Activated naive CD4-positive, alpha-beta T cell treated with anti-CD3 and anti-CD28 coated beads, Interleukin-2, amount 50 U/mL, for 72 hours (primary cell): Measurements from ENCODE around the gene ZNF837. TPM values are rescaled to one million over a fixed set of nuclear protein-coding genes. Genes with fewer than 3 reads are reported as not detected.

Experiments
- ATAC-seq, 2 donors: fragments of 150-1000 bp; cut with Tn5 transposase; 2 replicates each; pipeline ENCODE4 v1.10.0; 2021; ENCODE audit warnings: mild to moderate bottlenecking in 2 of 2, moderate library complexity in 2 of 2
- DNase-seq, 2 donors: peaks; one replicate each; pipeline ENCODE4 v3.0.0; 2021 to 2022; ENCODE audit warnings: low spot score in 2 of 2
- H3K27ac Mint-ChIP-seq, 2 donors: one replicate each; pipeline ENCODE4 v1.8.0; 2022; ENCODE audit warnings: mild to moderate bottlenecking in 2 of 2, mixed read lengths in 2 of 2
- H3K36me3 Mint-ChIP-seq, 2 donors: one replicate each; pipeline ENCODE4 v1.8.0; 2022; ENCODE audit warnings: mixed read lengths in 2 of 2
- H3K9me3 Mint-ChIP-seq, 2 donors: one replicate each; pipeline ENCODE4 v1.8.0; 2022; ENCODE audit warnings: mixed read lengths in 2 of 2
- total RNA-seq, 2 donors: library from RNA; stranded (reverse); gene quantifications; one replicate each; pipeline ENCODE4 v1.2.3, GENCODE V29; 2022

Gene ZNF837
- total RNA-seq, 2 donors from 2014 or later = 0.48 to 2.1 TPM

DNA sequence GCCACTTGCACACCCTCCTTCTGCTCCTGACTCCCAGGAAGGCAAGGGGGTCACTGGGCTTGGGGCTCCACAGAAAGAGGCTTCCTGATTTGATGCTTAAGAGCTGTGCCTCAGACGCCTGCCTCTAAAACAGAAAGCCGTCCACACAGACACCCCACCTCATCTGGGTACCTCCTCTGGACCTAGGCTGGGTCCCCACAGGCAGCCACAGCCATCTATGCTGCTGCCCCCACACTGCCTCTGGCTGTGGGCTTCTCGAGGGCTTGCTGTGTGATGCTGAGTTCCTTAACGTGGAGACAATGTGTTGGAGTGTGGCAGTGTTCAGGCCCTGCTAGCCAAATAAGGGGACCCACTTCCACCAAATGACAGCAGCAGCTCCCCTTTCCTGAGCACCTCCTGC is 62.5 kb downstream of the ZNF837 start:
- Mint-ChIP-seq H3K27ac (no peak overlapping the region), H3K9me3 (peaks cover 0 to 5% of the 10 kb centered on the region in 2 donors), H3K36me3 (peaks cover 20 to 37% of the 10 kb centered on the region in 2 donors)
- DNase-seq = no peak
- ATAC-seq = no peak

Other genes starting within 250 kb of the ZNF837 start
- 1 to 10 TPM; 3.6 to 8.1 TPM for gene ZNF329, start 230.2 kb downstream of the ZNF837 start, total RNA-seq
- gene ZNF274, start 198.0 kb downstream of the ZNF837 start, total RNA-seq = 10 to 100 TPM; 19.8 to 34.1 TPM
- 10 to 100 TPM; 34.0 to 51.9 TPM for gene ZNF544, start 152.1 kb downstream of the ZNF837 start, total RNA-seq
- 1 to 10 TPM; 4.5 to 5.6 TPM for gene ZNF8, start 102.1 kb downstream of the ZNF837 start, total RNA-seq
- 10 to 100 TPM; 30.3 to 37.8 TPM for gene ERVK3-1, start 75.7 kb downstream of the ZNF837 start, total RNA-seq
- gene ZSCAN22, start 54.0 kb downstream of the ZNF837 start, total RNA-seq = 1 to 10 TPM; 3.1 to 4.3 TPM
- 10 to 100 TPM; 12.9 to 14.9 TPM for gene A1BG, start 27.5 kb downstream of the ZNF837 start, total RNA-seq
- 1 to 10 TPM in 1 of 2 donors, under 1 TPM in 1; 0.23 to 2.6 TPM for gene ZNF497, start 18.3 kb downstream of the ZNF837 start, total RNA-seq
- gene RPS5, start 6.2 kb upstream of the ZNF837 start, total RNA-seq = 1,000 to 10,000 TPM; 1,454 to 1,511 TPM
- under 1 TPM; 0.48 to 0.60 TPM for gene RNF225, start 14.6 kb upstream of the ZNF837 start, total RNA-seq
- 10 to 100 TPM; 10.4 to 13.9 TPM for gene ZNF584, start 27.6 kb upstream of the ZNF837 start, total RNA-seq
- 1 to 10 TPM; 3.1 to 3.4 TPM for gene ZNF132, start 59.1 kb upstream of the ZNF837 start, total RNA-seq
- 1 to 10 TPM; 5.7 to 7.9 TPM for gene ZNF324B, start 70.6 kb upstream of the ZNF837 start, total RNA-seq
- 1 to 10 TPM; 6.4 to 7.7 TPM for gene ZNF324, start 86.0 kb upstream of the ZNF837 start, total RNA-seq
- 1 to 10 TPM; 4.8 to 5.0 TPM for gene ZNF446, start 95.3 kb upstream of the ZNF837 start, total RNA-seq
- 10 to 100 TPM; 10.2 to 21.4 TPM for gene SLC27A5, start 131.0 kb upstream of the ZNF837 start, total RNA-seq
- 10 to 100 TPM in 1 of 2 donors, 1 to 10 TPM in 1; 7.9 to 12.2 TPM for gene ZBTB45, start 138.8 kb upstream of the ZNF837 start, total RNA-seq
- 100 to 1,000 TPM; 446 to 497 TPM for gene TRIM28, start 163.0 kb upstream of the ZNF837 start, total RNA-seq
- gene CHMP2A, start 174.1 kb upstream of the ZNF837 start, total RNA-seq = 100 to 1,000 TPM; 112 to 114 TPM
- 100 to 1,000 TPM; 121 to 123 TPM for gene UBE2M, start 177.6 kb upstream of the ZNF837 start, total RNA-seq
- 10 to 100 TPM; 22.1 to 26.8 TPM for gene MZF1, start 192.3 kb upstream of the ZNF837 start, total RNA-seq